ENCODE results near the gene MLLT6.
A peak's percentile ranks its signal among the peaks of the same experiment; 100 is the strongest.

MLLT6 gene

GRCh38 chr17:38703742-38704605 lies 1.1 kb upstream of the MLLT6 start:
- H3K4me3 ChIP-seq (ENCODE audit: low read length): peak overlapping the region; percentile 82
- TF ChIP-seq, protein P1, sequence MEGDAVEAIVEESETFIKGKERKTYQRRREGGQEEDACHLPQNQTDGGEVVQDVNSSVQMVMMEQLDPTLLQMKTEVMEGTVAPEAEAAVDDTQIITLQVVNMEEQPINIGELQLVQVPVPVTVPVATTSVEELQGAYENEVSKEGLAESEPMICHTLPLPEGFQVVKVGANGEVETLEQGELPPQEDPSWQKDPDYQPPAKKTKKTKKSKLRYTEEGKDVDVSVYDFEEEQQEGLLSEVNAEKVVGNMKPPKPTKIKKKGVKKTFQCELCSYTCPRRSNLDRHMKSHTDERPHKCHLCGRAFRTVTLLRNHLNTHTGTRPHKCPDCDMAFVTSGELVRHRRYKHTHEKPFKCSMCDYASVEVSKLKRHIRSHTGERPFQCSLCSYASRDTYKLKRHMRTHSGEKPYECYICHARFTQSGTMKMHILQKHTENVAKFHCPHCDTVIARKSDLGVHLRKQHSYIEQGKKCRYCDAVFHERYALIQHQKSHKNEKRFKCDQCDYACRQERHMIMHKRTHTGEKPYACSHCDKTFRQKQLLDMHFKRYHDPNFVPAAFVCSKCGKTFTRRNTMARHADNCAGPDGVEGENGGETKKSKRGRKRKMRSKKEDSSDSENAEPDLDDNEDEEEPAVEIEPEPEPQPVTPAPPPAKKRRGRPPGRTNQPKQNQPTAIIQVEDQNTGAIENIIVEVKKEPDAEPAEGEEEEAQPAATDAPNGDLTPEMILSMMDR (conservative IDR thresholded peaks at IDR 0.05; ENCODE audit: low read length): no peak
- DNase-seq (ENCODE audit: low read depth): no peak

- DNase-seq (ENCODE audit: low read depth): no peak
- TF ChIP-seq, protein P1 (conservative IDR thresholded peaks at IDR 0.05; ENCODE audit: low read length): no peak
Observed at GRCh38 chr17:38705523-38705802, 390 bp downstream of the MLLT6 start.

GRCh38 chr17:38705803-38706504 lies 881 bp downstream of the MLLT6 start:
- DNase-seq (ENCODE audit: low read depth): peak; percentile 25
- H3K4me3 ChIP-seq (ENCODE audit: low read length): peak overlapping the region; percentile 74
- TF ChIP-seq, protein P1 (conservative IDR thresholded peaks at IDR 0.05; ENCODE audit: low read length): no peak

More at GRCh38 chr17:38705523-38705802, 390 bp downstream of the MLLT6 start:
- H3K4me3 ChIP-seq (ENCODE audit: low read length): peak overlapping the region; percentile 74

- peak overlapping the region; percentile 74 for H3K4me3 ChIP-seq (ENCODE audit: low read length)
- TF ChIP-seq, protein P1 (conservative IDR thresholded peaks at IDR 0.05; ENCODE audit: low read length): no peak
- no peak for DNase-seq (ENCODE audit: low read depth)
Observed at GRCh38 chr17:38706505-38707216, 1.6 kb downstream of the MLLT6 start.

DNA sequence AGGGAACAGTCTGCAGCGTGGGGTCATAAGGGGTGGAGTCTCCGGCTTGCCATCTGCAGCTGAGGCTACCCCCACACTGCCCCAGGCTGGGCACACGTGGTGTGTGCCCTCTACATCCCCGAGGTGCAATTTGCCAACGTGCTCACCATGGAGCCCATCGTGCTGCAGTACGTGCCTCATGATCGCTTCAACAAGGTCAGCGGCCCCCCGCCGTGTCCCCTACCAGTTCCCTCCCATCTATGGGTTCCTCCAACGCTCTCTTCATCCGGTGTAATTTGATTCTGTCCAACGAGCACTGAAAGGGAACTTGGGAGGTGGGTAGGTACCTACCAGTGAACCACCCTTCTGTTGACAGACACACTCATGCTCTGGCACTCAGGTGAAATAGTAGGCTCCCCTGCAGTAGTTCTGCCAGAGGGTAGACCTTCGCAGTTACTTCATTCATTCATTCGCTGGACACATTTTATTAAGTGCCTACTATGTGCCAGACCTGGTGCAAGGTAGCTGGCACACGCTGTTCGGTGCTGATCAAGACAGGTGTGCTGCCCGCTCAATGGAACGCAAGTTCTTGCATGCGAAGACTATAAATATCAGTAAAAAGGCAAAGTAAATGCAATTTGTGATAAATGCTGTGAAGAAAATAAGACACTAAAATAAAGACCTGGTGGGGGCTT lies 2.7 kb downstream of the MLLT6 start:
- TF ChIP-seq, protein P1 (conservative IDR thresholded peaks at IDR 0.05; ENCODE audit: low read length): no peak
- H3K4me3 ChIP-seq (ENCODE audit: low read length): no peak overlapping the region
- DNase-seq (ENCODE audit: low read depth): no peak

DNA sequence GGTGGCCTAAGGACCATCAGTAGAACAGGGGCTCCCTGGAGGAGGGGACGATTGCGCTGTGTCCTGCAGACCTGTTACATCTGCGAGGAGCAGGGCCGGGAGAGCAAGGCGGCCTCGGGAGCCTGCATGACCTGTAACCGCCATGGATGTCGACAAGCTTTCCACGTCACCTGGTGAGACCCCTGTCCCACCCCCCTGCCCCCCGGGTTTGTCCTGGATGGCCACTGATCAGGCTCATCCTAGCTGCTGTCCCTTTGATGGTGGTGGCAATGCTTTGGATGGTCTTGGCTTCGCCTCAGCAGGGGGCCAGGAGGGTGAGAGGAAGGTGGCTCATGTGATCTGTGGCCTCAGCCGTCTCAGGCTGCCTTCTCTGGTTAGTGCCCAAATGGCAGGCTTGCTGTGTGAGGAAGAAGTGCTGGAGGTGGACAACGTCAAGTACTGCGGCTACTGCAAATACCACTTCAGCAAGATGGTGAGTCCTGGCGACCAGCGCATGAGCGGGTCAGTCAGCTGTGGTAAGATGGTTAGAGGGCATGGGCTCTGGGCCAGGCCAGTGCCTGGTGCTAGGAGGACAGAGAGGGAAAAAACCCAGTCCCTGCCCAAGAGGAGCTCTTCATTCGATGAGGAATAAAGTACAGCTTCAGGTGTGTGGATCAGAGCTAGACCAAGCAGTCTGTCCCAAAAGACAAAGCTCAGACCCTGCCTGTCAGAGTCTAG lies 4.2 kb downstream of the MLLT6 start:
- DNase-seq (ENCODE audit: low read depth): no peak
- H3K4me3 ChIP-seq (ENCODE audit: low read length): no peak overlapping the region
- TF ChIP-seq, protein P1 (conservative IDR thresholded peaks at IDR 0.05; ENCODE audit: low read length): no peak

All from AG10803 (cell line).